Right hindlimb (tissue), 1 donor: ENCODE results near the gene S1PR4.

Source experiments
- DNase-seq: peaks from one replicate; pipeline ENCODE4 v3.0.0-alpha.2; 2018

Gene S1PR4

GRCh38 chr19:3178377-3178972 is at the start of gene S1PR4:
S1PR4 (plus strand) TSS chr19:3178769; CDS start chr19:3178793, 24 bp downstream.
- DNase-seq = no peak

- no peak for DNase-seq
These were observed 49.5 kb upstream of the S1PR4 start for GRCh38 chr19:3129112-3129511.

- no peak for DNase-seq
These were observed 47.4 kb upstream of the S1PR4 start for GRCh38 chr19:3131168-3131567.

GRCh38 chr19:3132971-3133792 is 45.4 kb upstream of the S1PR4 start:
- no peak for DNase-seq

GRCh38 chr19:3133793-3134116 is 44.8 kb upstream of the S1PR4 start:
- no peak for DNase-seq

- DNase-seq = no peak
These were observed 42.4 kb upstream of the S1PR4 start, which contains the start of gene GNA15 for GRCh38 chr19:3135961-3136683. GNA15 (plus strand) TSS chr19:3136033; CDS start chr19:3136451, 418 bp downstream.

- DNase-seq = no peak
These were observed 41.9 kb upstream of the S1PR4 start for GRCh38 chr19:3136684-3137055.

GRCh38 chr19:3137119-3137518 is 41.5 kb upstream of the S1PR4 start:
- no peak for DNase-seq

- no peak for DNase-seq
These were observed 40.3 kb upstream of the S1PR4 start for GRCh38 chr19:3138268-3138667.

GRCh38 chr19:3140667-3141038 is 37.9 kb upstream of the S1PR4 start:
- DNase-seq = no peak

GRCh38 chr19:3142292-3142670 is 36.3 kb upstream of the S1PR4 start:
- DNase-seq = no peak

- no peak for DNase-seq
These were observed 35.7 kb upstream of the S1PR4 start for GRCh38 chr19:3142781-3143337.

- DNase-seq = no peak
These were observed 32.5 kb upstream of the S1PR4 start for GRCh38 chr19:3145909-3146676.

- no peak for DNase-seq
These were observed 31.9 kb upstream of the S1PR4 start for GRCh38 chr19:3146677-3147100.

GRCh38 chr19:3148503-3148902 is 30.1 kb upstream of the S1PR4 start:
- DNase-seq = no peak

- DNase-seq = no peak
These were observed 29.5 kb upstream of the S1PR4 start for GRCh38 chr19:3149089-3149488.

GRCh38 chr19:3149526-3150505 is 28.8 kb upstream of the S1PR4 start:
- DNase-seq = no peak

- no peak for DNase-seq
These were observed 27.7 kb upstream of the S1PR4 start for GRCh38 chr19:3150739-3151329.

GRCh38 chr19:3151563-3152418 is 26.8 kb upstream of the S1PR4 start:
- no peak for DNase-seq

- no peak for DNase-seq
These were observed 26.2 kb upstream of the S1PR4 start for GRCh38 chr19:3152419-3152780.
